K562 (cell line): ENCODE results near the gene ANO2. TPM values are rescaled to one million over a fixed set of nuclear protein-coding genes. Genes with fewer than 3 reads are reported as not detected.

Experiments
- ATAC-seq: fragments of 200-7000 bp; cut with Tn5 transposase; 3 replicates; pipeline ENCODE4 v1.9.1; 2020; ENCODE audit warnings: moderate library complexity
- BruUV-seq: library from RNA; stranded (reverse); fragments of 400-500 nt; replicated peaks from 2 replicates; lab custom pipeline; 2021; lab: Mats Ljungman, UMichigan
- CTCF ChIA-PET: fragments of 300-600 bp; formaldehyde crosslinking; extraction: SDS; loops from one replicate; lab custom pipeline; 2021; ENCODE audit warnings: low intra/inter-chr PET ratio; lab: Yijun Ruan, JAX
- POLR2A ChIA-PET: fragments of 300-600, 350-650 bp; sonication (Branson Sonifier 250); formaldehyde crosslinking; extraction: SDS; loops from one replicate; lab custom pipeline; 2021; ENCODE audit warnings: antibody characterized with exemption, inconsistent platforms; lab: Yijun Ruan, JAX
- DNase-seq, 4 experiments: peaks; one replicate each; pipeline versions ENCODE4 v3.0.0 to v3.0.0-alpha.2; 2011 to 2018; ENCODE audit warnings: low spot score in 3 of 4, mixed read lengths in 3 of 4; ENCODE audit errors: extremely low read depth in 1 of 4
- FAIRE-seq: peaks from 2 replicates; lab custom pipeline; 2011; peaks lifted over from hg19 to GRCh38; lab: Jason Lieb, UNC
- H2AFZ ChIP-seq: 2 replicates; pipeline ENCODE4 v1.6.0; 2011; ENCODE audit warnings: low read depth, low read length, control low read depth, inconsistent platforms
- H3K27ac ChIP-seq: fragments of 200-600 bp; 3 replicates; pipeline ENCODE4 v1.8.0; 2011; ENCODE audit warnings: low read depth, mild to moderate bottlenecking, control low read depth, inconsistent platforms, low read length, moderate library complexity, mixed read lengths; ENCODE audit errors: extremely low read depth
- H3K27me3 ChIP-seq, 2 experiments: fragments of 300-600 bp in 1 of 2; 2 replicates in 1 of 2; 3 replicates in 1 of 2; pipeline versions ENCODE4 v1.6.0 to v1.8.0; 2011; ENCODE audit warnings: inconsistent platforms in 2 of 2, low read length in 2 of 2, mild to moderate bottlenecking in 1 of 2, mixed read lengths in 1 of 2, moderate library complexity in 1 of 2; ENCODE audit not compliant: control insufficient read depth in 2 of 2, insufficient read depth in 2 of 2
- H3K36me3 ChIP-seq: fragments of 300-600 bp; 3 replicates; pipeline ENCODE4 v1.8.0; 2011; ENCODE audit warnings: mild to moderate bottlenecking, low read length, inconsistent platforms; ENCODE audit not compliant: control insufficient read depth, insufficient read depth
- H3K4me1 ChIP-seq, 2 experiments: fragments of 200-600 bp in 1 of 2; replicated peaks in 1 of 2; 2 replicates in 1 of 2; 3 replicates in 1 of 2; pipeline versions ENCODE4 v1.5.1 to v1.8.0; 2011; ENCODE audit warnings: inconsistent platforms in 2 of 2, low read length in 2 of 2, mild to moderate bottlenecking in 1 of 2, mixed read lengths in 1 of 2, moderate library complexity in 1 of 2; ENCODE audit not compliant: control insufficient read depth in 2 of 2, insufficient read depth in 2 of 2
- H3K4me2 ChIP-seq: 2 replicates; pipeline ENCODE4 v1.6.1; 2011; ENCODE audit warnings: low read length, control low read depth, inconsistent platforms, mixed read lengths; ENCODE audit not compliant: insufficient read depth
- H3K4me3 ChIP-seq: fragments of 200-600 bp; sonication (generic), shearing (Covaris generic); 2 replicates; pipeline ENCODE4 v1.5.1; 2016; ENCODE audit warnings: control low read depth, inconsistent platforms
- H3K79me2 ChIP-seq: fragments of 200-600 bp; 3 replicates; pipeline ENCODE4 v1.8.0; 2011; ENCODE audit warnings: low read length, inconsistent platforms; ENCODE audit not compliant: control insufficient read depth, insufficient read depth
- H3K9ac ChIP-seq, 2 experiments: 2 replicates each; pipeline versions ENCODE4 v1.6.0 to v1.6.1; 2011; ENCODE audit warnings: low read depth in 2 of 2, low read length in 2 of 2, control low read depth in 1 of 2, inconsistent platforms in 1 of 2, mild to moderate bottlenecking in 1 of 2, mixed read lengths in 1 of 2; ENCODE audit not compliant: insufficient read depth in 1 of 2
- H3K9me1 ChIP-seq: one replicate; pipeline ENCODE4 v1.6.0; 2011; ENCODE audit warnings: inconsistent platforms, mild to moderate bottlenecking, low read length, moderate library complexity; ENCODE audit not compliant: control insufficient read depth, insufficient read depth
- H3K9me3 ChIP-seq: replicated peaks from 2 replicates; pipeline ENCODE4 v1.5.1; 2011; ENCODE audit warnings: low read depth, low read length, inconsistent platforms; ENCODE audit not compliant: control insufficient read depth, insufficient read depth
- H4K20me1 ChIP-seq: replicated peaks from 2 replicates; pipeline ENCODE4 v1.6.1; 2011; ENCODE audit warnings: low read length, inconsistent platforms, mixed read lengths; ENCODE audit not compliant: control insufficient read depth, insufficient read depth
- BMI1 ChIP-seq: fragments of 150-350 bp; IDR thresholded peaks from 2 replicates; pipeline ENCODE4 v1.6.1; 2014; ENCODE audit warnings: low read length
- COPS2 ChIP-seq: fragments of 450-650 bp; conservative IDR thresholded peaks from 2 replicates; pipeline ENCODE4 v1.6.1; 2016; ENCODE audit warnings: mild to moderate bottlenecking, moderate library complexity
- HDAC6 ChIP-seq: IDR thresholded peaks from 2 replicates; pipeline ENCODE4 v1.6.1; 2012; ENCODE audit warnings: low read depth, mild to moderate bottlenecking, control low read depth, inconsistent platforms, low read length, moderate library complexity
- POLR3G ChIP-seq: IDR thresholded peaks from 2 replicates; pipeline ENCODE4 v1.6.1; 2011; ENCODE audit not compliant: insufficient read length, insufficient replicate concordance; ENCODE audit errors: extremely low read depth
- RBM22 ChIP-seq: fragments of 200-400 bp; formaldehyde crosslinking; IDR thresholded peaks from 2 replicates; pipeline ENCODE4 v1.6.1; 2018; ENCODE audit warnings: low read length, low read depth; ENCODE audit not compliant: poor library complexity, severe bottlenecking
- SPI1 ChIP-seq: IDR thresholded peaks from 2 replicates; pipeline ENCODE4 v1.6.1; 2011; ENCODE audit warnings: low read depth, low read length, control low read depth, borderline replicate concordance
- TAF7 ChIP-seq: fragments of 450-650 bp; IDR thresholded peaks from 2 replicates; pipeline ENCODE4 v1.6.1; 2016; ENCODE audit warnings: missing genetic modification characterization, missing compliant biosample characterization
- ZNF518B ChIP-seq: fragments of 250-450 bp; sonication (Bioruptor Pico); IDR thresholded peaks from 2 replicates; pipeline ENCODE4 v1.5.0; 2021; ENCODE audit warnings: mild to moderate bottlenecking, moderate library complexity
- ZNF586 ChIP-seq: fragments of 450-650 bp; formaldehyde crosslinking; conservative IDR thresholded peaks from 2 replicates; pipeline ENCODE4 v1.4.0; 2020; ENCODE audit warnings: mild to moderate bottlenecking, moderate library complexity
- WGBS: fragments of 100-300 bp; shearing (Covaris generic); methylation state at CpG from one replicate; pipeline ENCODE4 v1.1.6; 2016; ENCODE audit warnings: low coverage, mixed read lengths; ENCODE audit not compliant: insufficient coverage; ENCODE audit errors: missing lambda C conversion rate; 5-methylcytosine and 5-hydroxymethylcytosine counted together
- in situ Hi-C: fragments of 300-500 bp; cut with MboI; formaldehyde crosslinking; loops from 4 replicates; pipeline ENCODE4 v1.15.0; 2018; ENCODE audit warnings: inconsistent platforms, mixed read lengths
- intact Hi-C: fragments of 100-400 bp; cut with micrococcal nuclease; formaldehyde crosslinking; loops from 2 replicates; pipeline ENCODE4 v1.14.2; 2022
- polyA plus RNA-seq, 8 experiments: library from polyadenylated mRNA; depleted of rRNA in 4 of 8; stranded (reverse) in 5 of 8; unstranded in 3 of 8; fragments of >200 nt; fragmentation: Nextera tagmentation in 2 of 8; fragmentation: Illumina TruSeq in 1 of 8; extraction: Ambion mirVana in 2 of 8; extraction: Trizol in 1 of 8; gene quantifications; 2 replicates each; pipeline versions ENCODE4 v1.2.1 to v1.2.3, GENCODE V29; 2011 to 2014; ENCODE audit warnings: inconsistent platforms in 1 of 8, missing spikeins in 1 of 8
- total RNA-seq, 7 experiments: library from RNA; depleted of rRNA in 6 of 7; stranded (reverse); fragments of >200 nt in 6 of 7; fragmentation: Illumina TruSeq in 2 of 7; extraction: Trizol in 2 of 7; gene quantifications; 2 replicates each; pipeline versions ENCODE4 v1.2.1 to v1.2.3, GENCODE V29; 2011 to 2021; ENCODE audit warnings: low replicate concordance in 1 of 7

ANO2 gene
- total and polyA plus RNA-seq, 9 of the 15 experiments (the other 6 are each of a cell fraction or from before 2014, with no cell fraction given), result 0.64 TPM; not detected in 8

GRCh38 chr12:5973461-5974115, 28.5 kb upstream of the ANO2 start:
- H3K27me3 ChIP-seq, result peaks cover 0 to 28% of the 10 kb centered on the region in 2 experiments; a peak in 2 of 5 replicates
- BruUV-seq, result no TSS peak

More at GRCh38 chr12:5973461-5974115, 28.5 kb upstream of the ANO2 start:
- H3K79me2 ChIP-seq, result no peaks in the 10 kb centered on the region
- H3K4me3 ChIP-seq, result no peak overlapping the region
- H3K4me2 ChIP-seq, result no peak overlapping the region
- DNase-seq, result no peak
- no peak for FAIRE-seq
- no peaks in the 10 kb centered on the region for H3K36me3 ChIP-seq
- no peaks in the 10 kb centered on the region for H3K9me1 ChIP-seq
- no peak for ATAC-seq
- no peak overlapping the region for H3K27ac ChIP-seq
- H3K9ac ChIP-seq, result no peak overlapping the region
- no peak overlapping the region for H2AFZ ChIP-seq
- ChIA-PET POLR2A (interaction anchor here (0.5 to 1.1 kb wide), 2 partner anchors 15 to 739 kb away, joined by 3 read pairs; no protein-coding TSS in a partner anchor), CTCF (no interaction called here)
- no peaks in the 10 kb centered on the region for H3K4me1 ChIP-seq
- intact Hi-C loops (no loop called here), in situ Hi-C loops (no loop called here)
- 2% methylated on average over 8 of the region's 8 CpGs for WGBS
- H3K9me3 ChIP-seq, result no peaks in the 10 kb centered on the region
- no peaks in the 10 kb centered on the region for H4K20me1 ChIP-seq
- TF ChIP-seq SPI1, result no peak
- no peak for TF ChIP-seq POLR3G
- no peak for TF ChIP-seq BMI1
- no peak for TF ChIP-seq ZNF518B (CRISPR knock-in tag)
- TF ChIP-seq ZNF586 (CRISPR knock-in tag), result no peak
- TF ChIP-seq RBM22, result no peak
- no peak for TF ChIP-seq COPS2
- TF ChIP-seq TAF7 (tag), result no peak
- no peak for TF ChIP-seq HDAC6
